GM19452 (cell line): ENCODE data around the gene FKBP7.
"Not testable (repeated sequence)": the region's sequence is repeated elsewhere in the genome, so short reads cannot be mapped to it uniquely, and the experiment has no call there.

Experiments
- ATAC-seq: cut with Tn5 transposase; IDR thresholded peaks from one replicate; pipeline ENCODE4 v1.9.1; 2021; ENCODE audit not compliant: unreplicated experiment

FKBP7 gene

GRCh38 chr2:178478439-178479274 is at the start of gene FKBP7:
TSS of gene FKBP7 (minus strand) at chr2:178478600. CDS start at chr2:178478499, 101 bp downstream.
- ATAC-seq = peak; percentile 44

- ATAC-seq = no peak
Measured at GRCh38 chr2:178527592-178527991, 49.2 kb upstream of the FKBP7 start.

- no peak for ATAC-seq
Measured at GRCh38 chr2:178526256-178526655, 47.9 kb upstream of the FKBP7 start.

- ATAC-seq = not testable (repeated sequence)
Measured at GRCh38 chr2:178525460-178525859, 47.1 kb upstream of the FKBP7 start.

GRCh38 chr2:178525010-178525409 is 46.6 kb upstream of the FKBP7 start:
- not testable (repeated sequence) for ATAC-seq

GRCh38 chr2:178523596-178524134 is 45.3 kb upstream of the FKBP7 start:
- no peak for ATAC-seq

GRCh38 chr2:178522950-178523595 is 44.7 kb upstream of the FKBP7 start:
- ATAC-seq = peak; percentile 85

GRCh38 chr2:178521304-178522150 is 43.1 kb upstream of the FKBP7 start:
- ATAC-seq = no peak

GRCh38 chr2:178517496-178517895 is 39.1 kb upstream of the FKBP7 start:
- ATAC-seq = no peak

GRCh38 chr2:178514664-178515063 is 36.3 kb upstream of the FKBP7 start:
- no peak for ATAC-seq

- ATAC-seq = no peak
Measured at GRCh38 chr2:178513876-178514275, 35.5 kb upstream of the FKBP7 start.

GRCh38 chr2:178512484-178512883 is 34.1 kb upstream of the FKBP7 start:
- no peak for ATAC-seq

- ATAC-seq = no peak
Measured at GRCh38 chr2:178510384-178510783, 32.0 kb upstream of the FKBP7 start.

GRCh38 chr2:178508646-178509045 is 30.2 kb upstream of the FKBP7 start:
- no peak for ATAC-seq

GRCh38 chr2:178506949-178507348 is 28.5 kb upstream of the FKBP7 start:
- ATAC-seq = no peak

- no peak for ATAC-seq
Measured at GRCh38 chr2:178506524-178506923, 28.1 kb upstream of the FKBP7 start.

GRCh38 chr2:178506101-178506500 is 27.7 kb upstream of the FKBP7 start:
- ATAC-seq = no peak

GRCh38 chr2:178502751-178503150 is 24.4 kb upstream of the FKBP7 start:
- no peak for ATAC-seq

GRCh38 chr2:178499640-178500039 is 21.2 kb upstream of the FKBP7 start:
- ATAC-seq = no peak

- no peak for ATAC-seq
Measured at GRCh38 chr2:178498137-178498536, 19.7 kb upstream of the FKBP7 start.

GRCh38 chr2:178496049-178496448 is 17.6 kb upstream of the FKBP7 start:
- ATAC-seq = no peak
